ENCODE data around the gene GNG12.

GNG12 gene

DNA sequence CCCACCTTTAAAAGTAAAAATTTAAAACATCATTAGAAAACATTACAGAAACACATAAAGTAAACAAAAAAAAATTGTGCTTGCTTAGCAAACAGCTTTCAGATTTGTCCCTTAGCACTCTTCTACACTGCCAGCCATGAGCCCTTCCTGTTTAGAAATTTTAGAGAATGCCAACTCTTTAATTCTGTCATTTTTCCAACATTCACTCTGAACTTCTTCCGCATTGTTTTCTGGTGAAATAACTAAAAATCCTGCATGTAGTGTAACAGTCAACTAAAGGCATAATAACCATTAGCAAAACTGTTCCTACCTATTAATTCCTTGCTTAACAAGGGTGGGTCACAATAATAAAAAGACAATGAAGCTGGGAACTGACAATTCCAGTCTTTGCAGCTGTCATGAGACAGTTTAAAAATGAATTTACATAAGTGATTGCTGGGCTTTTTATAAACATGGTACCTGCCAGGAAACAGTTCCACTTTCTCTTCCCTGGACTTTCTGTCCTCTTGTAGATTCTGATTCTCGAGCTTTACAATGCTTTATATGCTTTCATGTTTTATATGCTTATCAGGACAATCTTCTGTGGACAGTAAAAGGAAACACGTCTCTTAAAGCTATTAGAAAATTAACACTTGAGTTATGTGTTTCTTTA is 19.0 kb downstream of the GNG12 start:
- DNase-seq (ENCODE audit: low read depth): no peak

DNA sequence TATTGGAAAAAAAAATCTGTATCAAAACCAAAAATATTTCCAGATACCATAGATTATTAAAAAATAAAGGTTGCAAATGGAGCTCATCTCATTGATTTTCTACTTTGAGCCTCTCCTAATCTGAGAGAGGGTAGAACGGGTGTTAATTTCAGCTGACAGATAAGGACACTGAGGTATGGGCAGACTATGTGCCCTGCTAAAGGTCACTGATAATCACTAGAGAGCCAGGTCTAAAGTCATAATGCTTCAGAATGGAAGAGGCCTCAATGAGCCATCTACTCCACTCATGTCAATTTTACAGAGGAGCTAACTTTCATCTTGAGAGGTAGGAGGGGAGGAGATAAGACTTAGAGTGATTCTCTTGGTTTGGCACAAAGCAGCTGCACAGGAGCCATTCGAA is 21.0 kb downstream of the GNG12 start:
- no peak for DNase-seq (ENCODE audit: low read depth)

DNA sequence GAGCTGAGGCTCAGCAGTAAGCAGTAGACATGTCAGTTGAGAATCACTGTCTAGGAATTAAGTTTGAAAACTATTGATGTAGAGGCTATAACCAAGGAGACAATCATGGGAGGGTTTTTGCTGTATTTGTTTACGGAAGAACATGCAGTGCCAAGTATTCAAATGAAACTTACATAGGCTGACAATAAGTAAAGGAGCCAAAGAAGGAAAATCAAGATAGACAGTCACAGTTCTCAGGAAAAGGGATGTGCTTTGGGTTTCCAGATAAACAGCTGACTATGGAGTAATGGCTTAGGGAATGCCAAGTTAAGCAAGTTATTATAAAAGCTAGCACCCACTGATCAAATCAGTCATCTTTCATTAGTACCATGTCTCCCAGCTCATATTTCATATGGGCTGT is 21.5 kb downstream of the GNG12 start:
- no peak for DNase-seq (ENCODE audit: low read depth)

DNA sequence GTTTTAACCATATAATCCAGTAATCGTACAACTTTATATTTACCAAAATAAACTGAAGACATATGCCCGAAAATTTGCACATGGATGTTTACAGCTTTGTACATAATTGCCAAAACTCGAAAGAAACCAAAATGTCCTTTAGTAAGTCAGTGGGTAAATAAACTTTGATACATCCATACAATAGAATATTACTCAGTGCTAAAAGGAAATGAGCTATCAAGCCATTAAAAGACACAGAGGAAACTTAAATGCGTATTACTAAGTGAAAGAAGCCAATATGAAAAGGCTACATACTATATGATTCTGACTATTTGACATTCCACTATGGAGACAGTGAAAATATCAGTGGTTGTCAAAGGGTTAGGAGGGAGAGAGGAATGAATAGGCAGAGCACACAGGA is 23.4 kb downstream of the GNG12 start:
- no peak for DNase-seq (ENCODE audit: low read depth)

DNA sequence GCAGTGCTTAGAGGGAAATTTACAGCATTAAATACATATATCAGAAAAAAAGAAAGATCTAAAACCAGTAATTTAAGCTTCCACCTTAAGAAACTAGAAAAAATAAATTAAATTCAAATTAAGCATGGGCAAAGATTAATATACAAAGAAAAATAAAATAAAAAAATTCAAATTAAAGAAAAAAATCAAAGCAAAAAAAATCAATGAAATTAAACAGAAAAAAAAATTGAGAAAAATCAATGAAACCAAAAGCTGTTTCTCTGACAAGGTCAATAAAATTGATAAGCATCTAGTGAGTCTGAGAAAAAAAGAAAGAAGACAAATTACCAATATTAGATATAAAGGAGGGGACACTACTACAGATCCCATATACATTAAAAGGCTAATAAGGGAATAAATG is 26.0 kb downstream of the GNG12 start:
- no peak for DNase-seq (ENCODE audit: low read depth)

GRCh38 chr1:67804710-67805109 is 28.6 kb downstream of the GNG12 start:
- no peak for DNase-seq (ENCODE audit: low read depth)

- DNase-seq (ENCODE audit: low read depth): no peak
These were observed 29.6 kb downstream of the GNG12 start for GRCh38 chr1:67803380-67804279.

GRCh38 chr1:67802565-67802964 is 30.7 kb downstream of the GNG12 start:
- DNase-seq (ENCODE audit: low read depth): no peak

GRCh38 chr1:67801903-67802302 is 31.4 kb downstream of the GNG12 start:
- DNase-seq (ENCODE audit: low read depth): no peak

DNA sequence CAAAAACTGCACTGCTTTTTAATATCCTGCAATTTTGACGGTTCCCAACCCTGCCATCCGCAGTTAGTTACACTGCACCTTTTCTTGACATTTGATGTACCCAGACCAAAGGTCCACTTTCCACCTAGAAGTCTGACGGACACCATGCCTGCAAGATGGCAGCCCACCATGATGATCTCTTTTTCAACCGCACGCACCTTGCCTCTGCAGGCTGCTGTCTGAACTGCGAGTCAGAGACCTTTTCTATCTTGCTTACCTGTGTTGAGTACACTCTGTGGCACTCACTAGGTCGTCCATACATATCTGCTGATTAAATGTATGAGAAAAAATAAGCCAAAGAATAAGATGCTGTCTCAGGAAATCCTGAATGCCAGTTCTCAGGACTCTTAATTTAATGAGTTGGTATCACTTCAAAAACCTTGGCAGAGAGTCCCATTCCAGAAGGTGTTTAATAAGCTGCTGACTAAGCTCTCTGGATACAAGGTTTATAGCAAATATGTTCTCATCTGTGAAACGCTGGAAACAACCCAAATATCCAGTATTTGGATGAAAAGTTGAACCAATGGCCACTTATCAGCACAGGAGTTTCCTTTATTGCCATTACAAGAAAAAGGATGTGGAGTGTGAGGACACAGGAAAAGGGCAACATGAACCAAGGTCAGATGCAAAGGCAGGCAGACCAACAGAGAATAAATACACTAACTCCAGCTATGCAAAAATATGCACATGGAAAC is 37.9 kb downstream of the GNG12 start:
- no peak for DNase-seq (ENCODE audit: low read depth)

- DNase-seq (ENCODE audit: low read depth): no peak
These were observed 39.7 kb downstream of the GNG12 start for GRCh38 chr1:67793562-67793961.

- DNase-seq (ENCODE audit: low read depth): no peak
These were observed 40.4 kb downstream of the GNG12 start for GRCh38 chr1:67792741-67793458.

DNA sequence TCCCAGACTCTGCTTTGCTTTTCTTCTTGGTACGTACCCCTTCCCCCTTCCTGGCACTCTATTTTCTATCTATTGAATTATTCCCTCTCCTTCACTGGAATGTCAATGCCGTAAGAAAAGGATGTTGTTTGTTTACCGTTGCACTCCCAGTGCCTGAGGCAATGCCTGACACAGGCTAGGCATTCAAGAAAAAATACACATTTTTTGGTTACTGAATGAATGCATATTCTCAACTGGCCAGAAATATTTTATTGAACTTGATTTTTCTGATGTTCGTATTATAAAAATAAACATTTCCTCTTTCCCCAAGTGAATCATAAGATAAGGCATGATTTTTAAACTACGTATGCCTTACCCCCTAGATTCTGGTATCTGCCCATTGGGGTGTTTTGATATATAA is 41.2 kb downstream of the GNG12 start:
- no peak for DNase-seq (ENCODE audit: low read depth)

GRCh38 chr1:67791686-67792085 is 41.6 kb downstream of the GNG12 start:
- no peak for DNase-seq (ENCODE audit: low read depth)

- no peak for DNase-seq (ENCODE audit: low read depth)
These were observed 42.0 kb downstream of the GNG12 start for GRCh38 chr1:67791261-67791660.

DNA sequence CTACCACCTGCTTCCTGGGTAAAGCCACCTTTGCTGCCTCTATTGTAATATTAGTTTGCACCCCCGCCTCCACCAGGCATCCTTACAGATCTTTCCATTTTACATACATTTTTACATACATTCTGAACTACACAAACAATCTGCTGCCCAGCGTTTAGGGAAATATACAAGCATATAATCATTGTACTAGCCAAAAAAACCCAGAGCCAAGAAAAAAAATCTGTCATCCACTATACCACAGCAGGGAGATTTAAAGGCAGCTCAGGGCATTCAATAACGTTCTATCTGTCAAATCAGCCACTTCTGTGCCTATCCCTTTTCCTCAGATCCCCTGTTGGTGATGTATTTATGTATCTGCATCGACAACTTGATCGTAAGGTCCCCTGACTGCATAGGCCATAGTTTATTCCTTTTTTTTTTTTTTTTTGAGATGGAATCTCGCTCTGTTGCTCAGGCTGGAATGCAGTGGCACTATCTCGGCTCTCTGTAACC is 43.0 kb downstream of the GNG12 start:
- no peak for DNase-seq (ENCODE audit: low read depth)

DNA sequence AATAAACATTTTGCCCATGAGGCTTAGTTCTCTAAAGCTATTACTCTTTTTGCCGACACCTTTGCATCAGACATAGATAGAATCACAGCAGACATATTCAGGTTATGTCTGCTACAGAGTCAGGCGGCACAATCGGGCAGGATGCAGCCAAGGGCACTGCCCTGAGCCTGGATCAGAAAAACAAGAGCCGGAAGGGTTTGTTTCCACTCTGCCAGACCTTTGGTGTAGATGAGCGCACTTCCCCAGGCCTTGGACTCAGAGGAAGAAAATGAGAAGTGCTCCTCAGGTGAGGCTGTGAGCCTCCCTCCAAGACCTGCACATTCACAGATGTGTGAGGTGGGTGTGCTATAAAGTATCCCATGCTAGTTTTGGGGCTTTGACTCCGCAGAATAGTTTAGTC is 43.7 kb downstream of the GNG12 start:
- no peak for DNase-seq (ENCODE audit: low read depth)

DNA sequence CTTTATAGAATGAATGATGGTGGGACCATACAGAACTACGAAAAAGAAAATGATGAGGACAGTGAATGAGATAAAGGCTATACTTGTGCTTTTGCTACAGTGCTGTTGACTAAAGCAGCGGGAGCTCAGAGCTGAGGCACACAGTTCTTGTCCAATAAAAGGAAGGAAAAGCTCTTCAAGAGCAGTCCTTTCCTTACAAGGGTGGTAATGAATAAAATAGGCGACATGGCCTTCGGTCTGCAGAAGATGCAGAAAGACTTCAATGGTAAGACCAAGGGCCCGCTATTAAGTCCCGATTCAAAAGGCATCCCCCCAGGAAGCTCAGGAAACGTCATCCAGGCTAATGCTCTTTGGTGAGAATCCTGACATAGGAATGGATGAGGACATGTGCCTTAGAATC is 44.4 kb downstream of the GNG12 start:
- DNase-seq (ENCODE audit: low read depth): no peak

DNA sequence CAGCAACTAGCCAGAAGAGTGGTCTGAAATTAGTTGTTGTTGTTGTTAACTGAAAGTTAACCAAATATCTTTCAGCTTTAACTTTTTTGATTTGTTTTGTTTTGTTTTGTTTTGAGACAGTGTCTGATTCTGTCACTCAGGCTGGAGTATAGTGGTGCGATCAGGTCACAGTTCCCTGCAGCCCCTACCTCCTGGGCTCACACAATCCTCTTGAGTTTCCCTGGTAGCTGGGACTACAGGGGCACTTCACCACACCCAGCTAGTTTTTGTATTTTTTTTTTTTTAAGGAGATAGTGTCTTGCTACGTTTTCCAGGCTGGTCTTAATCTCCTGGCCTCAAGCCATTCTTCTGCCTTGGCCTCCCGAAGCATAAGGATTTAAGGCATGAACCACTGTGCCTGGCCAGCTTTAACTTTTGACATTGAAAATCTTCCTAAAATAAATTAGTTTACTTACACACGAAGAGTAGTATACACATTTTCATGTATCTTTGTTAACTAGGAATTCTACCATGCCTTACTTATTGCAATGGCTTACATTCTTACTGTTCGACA is 45.0 kb downstream of the GNG12 start:
- no peak for DNase-seq (ENCODE audit: low read depth)

GRCh38 chr1:67787746-67788145 is 45.5 kb downstream of the GNG12 start:
- DNase-seq (ENCODE audit: low read depth): no peak

GRCh38 chr1:67785847-67786753 is 47.2 kb downstream of the GNG12 start:
- DNase-seq (ENCODE audit: low read depth): no peak

Measured in stimulated activated CD4-positive, alpha-beta T cell treated with anti-CD3 and anti-CD28 coated beads, Interleukin-2, amount 100 ng/mL, for 4 hours (primary cell).